Lower leg skin (tissue), 3 donors: ENCODE measurements around the gene NPPB.

Experiments used
- CTCF ChIP-seq, 3 donors: fragments of 450-650 bp; IDR thresholded peaks; one replicate each; pipeline ENCODE4 v1.5.1; 2016; ENCODE audit warnings: antibody characterized with exemption in 3 of 3, mild to moderate bottlenecking in 3 of 3, moderate library complexity in 2 of 3
- POLR2A ChIP-seq, 2 donors: fragments of 450-650 bp; IDR thresholded peaks; one replicate each; pipeline ENCODE4 v1.6.1; 2016 to 2017; ENCODE audit warnings: antibody characterized with exemption in 2 of 2, mild to moderate bottlenecking in 1 of 2, moderate library complexity in 1 of 2

GRCh38 chr1:11860587-11860986 lies 1.8 kb upstream of the NPPB start:
- TF ChIP-seq POLR2A (IDR thresholded peaks at IDR 0.05) (no peak), CTCF (IDR thresholded peaks at IDR 0.05) (no peak)
